ENCODE data around the gene HADHB.

Gene HADHB

GRCh38 chr2:26244309-26245230 lies at the start of gene HADHB, which contains the start of gene HADHA:
Gene HADHB (plus strand): TSS chr2:26244939. CDS start chr2:26254255, 9,316 bp downstream.
Gene HADHA (minus strand): TSS chr2:26244632. CDS start chr2:26244596, 36 bp downstream.
- DNase-seq (ENCODE audit: low read depth), result peak; percentile 87
- peak; percentile 27 for TF ChIP-seq CTCF (IDR thresholded peaks at IDR 0.05; ENCODE audit: insufficient read depth, low read depth, low read length, missing control alignments)
- H3K4me3 ChIP-seq (ENCODE audit: low read length), result peak within 1 kb of the TSS; percentile 90

- DNase-seq (ENCODE audit: low read depth), result no peak
- no peak for TF ChIP-seq CTCF (IDR thresholded peaks at IDR 0.05; ENCODE audit: insufficient read depth, low read depth, low read length, missing control alignments)
- no peak overlapping the region for H3K4me3 ChIP-seq (ENCODE audit: low read length)
These were observed 49.4 kb upstream of the HADHB start for GRCh38 chr2:26195040-26195984.

GRCh38 chr2:26196683-26197418 lies 47.9 kb upstream of the HADHB start:
- DNase-seq (ENCODE audit: low read depth), result no peak
- no peak for TF ChIP-seq CTCF (IDR thresholded peaks at IDR 0.05; ENCODE audit: insufficient read depth, low read depth, low read length, missing control alignments)

GRCh38 chr2:26197516-26197915 lies 47.2 kb upstream of the HADHB start:
- no peak for DNase-seq (ENCODE audit: low read depth)
- no peak overlapping the region for H3K4me3 ChIP-seq (ENCODE audit: low read length)
- TF ChIP-seq CTCF (IDR thresholded peaks at IDR 0.05; ENCODE audit: insufficient read depth, low read depth, low read length, missing control alignments), result no peak

More at GRCh38 chr2:26196683-26197418, 47.9 kb upstream of the HADHB start:
- no peak overlapping the region for H3K4me3 ChIP-seq (ENCODE audit: low read length)

- no peak for TF ChIP-seq CTCF (IDR thresholded peaks at IDR 0.05; ENCODE audit: insufficient read depth, low read depth, low read length, missing control alignments)
- DNase-seq (ENCODE audit: low read depth), result no peak
These were observed 41.7 kb upstream of the HADHB start for GRCh38 chr2:26202981-26203490.

DNA sequence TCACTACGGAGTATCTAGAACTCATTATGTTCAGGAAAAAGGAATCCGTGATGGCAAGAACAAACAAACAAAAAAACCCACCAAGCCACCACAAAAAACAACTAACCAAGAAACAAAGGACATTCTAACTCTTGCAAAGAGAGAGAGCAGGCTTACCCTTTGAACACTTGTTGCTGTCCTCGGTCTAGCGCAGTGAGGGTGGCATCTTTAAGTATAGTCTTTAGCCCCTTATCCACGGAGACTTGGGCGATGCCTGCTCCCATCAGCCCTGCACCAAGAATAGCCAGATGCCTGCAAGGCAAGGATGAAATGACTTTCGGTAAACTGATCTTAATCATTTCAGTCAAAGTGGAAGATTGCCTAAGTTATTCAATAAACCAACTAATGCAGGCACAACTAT lies 40.8 kb upstream of the HADHB start:
- H3K4me3 ChIP-seq (ENCODE audit: low read length), result no peak overlapping the region
- no peak for DNase-seq (ENCODE audit: low read depth)
- no peak for TF ChIP-seq CTCF (IDR thresholded peaks at IDR 0.05; ENCODE audit: insufficient read depth, low read depth, low read length, missing control alignments)

More at GRCh38 chr2:26202981-26203490, 41.7 kb upstream of the HADHB start:
- no peak overlapping the region for H3K4me3 ChIP-seq (ENCODE audit: low read length)

Measured in epithelial cell of esophagus (primary cell).